ENCODE measurements around the gene IPO13. TPM values are rescaled to one million over a fixed set of nuclear protein-coding genes. Genes with fewer than 3 reads are reported as not detected.
A peak's percentile ranks its signal among the peaks of the same experiment; 100 is the strongest.

The IPO13 gene
- total RNA-seq, 4 donors from 2014 or later = 21.1 to 48.1 (median 42.0) TPM

DNA sequence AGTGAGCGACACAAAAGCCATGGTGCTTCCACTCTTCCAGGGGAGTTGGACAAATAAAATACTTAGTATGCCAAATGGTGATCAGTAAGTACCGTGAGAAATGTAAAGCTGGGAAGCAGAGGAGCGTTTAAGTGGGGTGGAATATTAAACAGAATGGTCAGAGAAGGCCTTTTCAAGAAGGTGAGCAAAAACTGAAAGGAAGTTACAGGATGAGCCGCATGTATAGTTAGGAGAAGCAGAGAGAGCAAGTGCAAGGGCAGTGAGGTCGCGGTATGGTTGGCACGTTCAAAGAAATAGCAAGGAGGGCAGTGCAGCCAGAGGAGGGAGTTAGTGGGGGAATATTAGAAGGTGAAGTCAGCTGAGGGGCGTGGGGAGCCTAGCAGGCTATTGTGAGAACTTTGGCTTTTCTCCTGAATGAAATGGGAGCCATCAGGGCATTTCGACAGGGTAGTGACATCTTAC is 27.3 kb downstream of the IPO13 start:
- Histone ChIP-seq H3K36me3 (peaks cover 13 to 14% of the 10 kb centered on the region in 2 donors), H3K9me3 (no peaks in the 10 kb centered on the region), H3K4me3 (replicated peaks in 1 of 3) (peak overlapping the region in 2 of 3 donors; percentile 35 to 96), H3K27me3 (no peaks in the 10 kb centered on the region), H3K27ac (peak overlapping the region; percentile 69 to 93 (median 84)), H3K4me1 (peaks cover 33 to 45% of the 10 kb centered on the region in 2 donors)
- intact Hi-C loops (cut with DNase I) = no loop called here
- 39 to 40% methylated on average over 9 of the region's 9 CpGs for WGBS, 2 donors
- TF ChIP-seq, protein P1, sequence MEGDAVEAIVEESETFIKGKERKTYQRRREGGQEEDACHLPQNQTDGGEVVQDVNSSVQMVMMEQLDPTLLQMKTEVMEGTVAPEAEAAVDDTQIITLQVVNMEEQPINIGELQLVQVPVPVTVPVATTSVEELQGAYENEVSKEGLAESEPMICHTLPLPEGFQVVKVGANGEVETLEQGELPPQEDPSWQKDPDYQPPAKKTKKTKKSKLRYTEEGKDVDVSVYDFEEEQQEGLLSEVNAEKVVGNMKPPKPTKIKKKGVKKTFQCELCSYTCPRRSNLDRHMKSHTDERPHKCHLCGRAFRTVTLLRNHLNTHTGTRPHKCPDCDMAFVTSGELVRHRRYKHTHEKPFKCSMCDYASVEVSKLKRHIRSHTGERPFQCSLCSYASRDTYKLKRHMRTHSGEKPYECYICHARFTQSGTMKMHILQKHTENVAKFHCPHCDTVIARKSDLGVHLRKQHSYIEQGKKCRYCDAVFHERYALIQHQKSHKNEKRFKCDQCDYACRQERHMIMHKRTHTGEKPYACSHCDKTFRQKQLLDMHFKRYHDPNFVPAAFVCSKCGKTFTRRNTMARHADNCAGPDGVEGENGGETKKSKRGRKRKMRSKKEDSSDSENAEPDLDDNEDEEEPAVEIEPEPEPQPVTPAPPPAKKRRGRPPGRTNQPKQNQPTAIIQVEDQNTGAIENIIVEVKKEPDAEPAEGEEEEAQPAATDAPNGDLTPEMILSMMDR (IDR thresholded peaks at IDR 0.05) = no peak
- no peak for TF ChIP-seq POLR2A (IDR thresholded peaks at IDR 0.05)
- no peak for DNase-seq

DNA sequence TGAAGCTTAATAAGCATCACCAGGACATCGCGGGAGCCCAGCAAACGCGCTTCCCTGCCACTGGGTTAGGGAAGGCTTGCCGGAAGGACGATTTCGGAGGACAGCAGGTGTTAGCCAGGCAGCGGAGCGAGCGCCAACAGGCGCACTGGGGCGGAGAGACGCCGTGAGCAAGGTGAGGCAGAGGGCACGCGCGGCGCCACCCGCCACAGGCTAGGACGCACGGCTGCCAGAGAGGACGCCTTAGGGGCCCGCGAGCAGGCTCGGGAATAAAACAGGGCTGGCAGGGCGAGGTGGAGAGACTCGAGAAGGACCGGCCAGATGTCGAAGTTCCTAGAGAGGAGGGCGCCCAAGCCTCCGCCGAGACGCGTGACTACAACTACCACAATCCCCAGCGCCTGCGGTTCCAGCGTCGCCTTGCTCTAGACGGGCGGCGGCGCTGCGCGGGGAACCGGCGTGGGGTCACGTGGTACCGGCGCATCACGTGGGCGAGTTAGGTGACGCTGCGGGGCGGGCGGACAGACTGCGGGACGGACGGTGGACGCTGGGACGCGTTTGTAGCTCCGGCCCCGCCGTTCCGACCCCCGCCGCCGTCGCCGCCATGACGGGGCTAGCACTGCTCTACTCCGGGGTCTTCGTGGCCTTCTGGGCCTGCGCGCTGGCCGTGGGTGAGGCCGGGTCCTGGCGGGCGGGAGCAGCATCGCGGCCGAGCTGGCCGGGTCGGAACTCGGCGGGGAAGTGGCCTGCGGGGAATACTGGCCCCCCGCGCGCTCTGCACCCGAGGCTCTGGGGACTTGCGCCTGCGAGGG is 27.9 kb downstream of the IPO13 start, which contains the start of gene ATP6V0B:
Gene ATP6V0B (plus strand): TSS at position 518 of the 806 bp plus-strand sequence. CDS start 81 bp downstream, at position 599.
- intact Hi-C loops (cut with DNase I) = no loop called here
- peaks cover 13 to 14% of the 10 kb centered on the region in 2 donors for H3K36me3 ChIP-seq
- DNase-seq = peak; percentile 97
- H3K4me3 ChIP-seq (replicated peaks in 1 of 3) = peak within 1 kb of the TSS; percentile 50 to 96 (median 79)
- H3K9me3 ChIP-seq = no peaks in the 10 kb centered on the region
- WGBS, 2 donors = 1 to 2% methylated on average over 30 to 45 of the region's 93 CpGs
- H3K4me1 ChIP-seq = peaks cover 33 to 46% of the 10 kb centered on the region in 2 donors
- TF ChIP-seq POLR2A (IDR thresholded peaks at IDR 0.05) = peak; percentile 81 to 94
- TF ChIP-seq, protein P1 (IDR thresholded peaks at IDR 0.05) = peak in 3 of 6 experiments; percentile 29 to 44 (median 31)
- H3K27me3 ChIP-seq = no peaks in the 10 kb centered on the region
- peak within 1 kb of the TSS; percentile 69 to 93 (median 84) for H3K27ac ChIP-seq

DNA sequence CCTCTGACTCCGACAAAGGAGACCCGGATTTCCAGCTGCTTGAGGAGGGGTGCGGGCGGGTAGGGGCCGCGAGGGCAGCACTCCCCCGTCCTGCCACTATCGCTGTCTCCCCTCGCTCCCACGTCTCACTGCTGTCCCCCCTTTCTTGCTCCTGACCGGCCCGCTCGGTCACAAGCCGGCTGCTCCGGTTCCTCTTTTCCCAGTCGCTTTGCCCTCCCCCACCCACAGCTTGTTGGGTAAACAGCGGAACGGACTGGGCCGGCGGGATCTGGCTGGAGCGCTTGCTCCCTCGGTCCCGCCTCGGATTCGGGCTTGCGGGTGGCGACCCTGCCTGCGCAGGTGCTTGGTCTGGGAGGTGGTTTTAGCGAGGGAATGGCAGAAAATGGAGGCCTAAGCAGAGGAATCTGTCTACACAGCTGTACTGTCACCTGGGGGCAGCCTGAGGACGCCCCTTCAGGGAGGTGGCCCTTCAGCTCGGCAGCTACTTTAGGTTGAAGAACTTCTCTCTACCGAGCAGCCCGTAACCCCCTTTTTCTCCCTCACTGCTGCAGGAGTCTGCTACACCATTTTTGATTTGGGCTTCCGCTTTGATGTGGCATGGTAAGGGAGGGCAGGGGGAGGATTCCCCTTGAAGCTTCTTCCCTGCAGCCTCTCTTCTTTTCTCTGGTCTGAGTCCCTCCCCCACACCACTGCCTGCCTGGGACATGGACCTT is 28.7 kb downstream of the IPO13 start:
- intact Hi-C loops (cut with DNase I) = no loop called here
- Histone ChIP-seq H3K27me3 (no peaks in the 10 kb centered on the region), H3K4me3 (replicated peaks in 1 of 3) (peak overlapping the region; percentile 50 to 96 (median 79)), H3K4me1 (peaks cover 36 to 51% of the 10 kb centered on the region in 2 donors), H3K9me3 (no peaks in the 10 kb centered on the region), H3K36me3 (peaks cover 13 to 14% of the 10 kb centered on the region in 2 donors), H3K27ac (peak overlapping the region; percentile 69 to 93 (median 84))
- peak; percentile 80 to 84 for DNase-seq
- TF ChIP-seq, protein P1 (IDR thresholded peaks at IDR 0.05) = no peak
- no peak for TF ChIP-seq POLR2A (IDR thresholded peaks at IDR 0.05)
- WGBS, 2 donors = 2 to 3% methylated on average over 21 to 30 of the region's 34 CpGs

DNA sequence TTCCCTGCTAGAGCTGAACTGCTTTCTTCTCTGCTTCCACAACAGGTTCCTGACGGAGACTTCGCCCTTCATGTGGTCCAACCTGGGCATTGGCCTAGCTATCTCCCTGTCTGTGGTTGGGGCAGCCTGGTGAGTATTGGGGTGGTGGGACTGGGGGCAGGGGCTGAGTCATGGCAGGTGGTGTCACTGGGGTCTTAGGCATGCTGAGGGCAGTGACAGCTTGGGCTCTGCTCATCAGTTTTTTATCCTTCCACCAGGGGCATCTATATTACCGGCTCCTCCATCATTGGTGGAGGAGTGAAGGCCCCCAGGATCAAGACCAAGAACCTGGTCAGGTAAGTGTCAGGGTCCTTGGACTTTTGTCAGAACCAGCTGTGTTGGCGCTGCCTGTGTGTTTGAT is 29.3 kb downstream of the IPO13 start:
- H3K9me3 ChIP-seq = no peaks in the 10 kb centered on the region
- H3K27ac ChIP-seq = peak overlapping the region in 1 of 3 donors; percentile 84
- H3K27me3 ChIP-seq = no peaks in the 10 kb centered on the region
- peaks cover 33 to 48% of the 10 kb centered on the region in 2 donors for H3K4me1 ChIP-seq
- WGBS, 2 donors = 83 to 90% methylated on average over 2 to 4 of the region's 4 CpGs
- H3K36me3 ChIP-seq = peaks cover 13 to 14% of the 10 kb centered on the region in 2 donors
- TF ChIP-seq POLR2A (IDR thresholded peaks at IDR 0.05) = no peak
- TF ChIP-seq, protein P1 (IDR thresholded peaks at IDR 0.05) = no peak
- intact Hi-C loops (cut with DNase I) = no loop called here
- no peak for DNase-seq
- peak overlapping the region in 1 of 3 donors; percentile 96 for H3K4me3 ChIP-seq (replicated peaks in 1 of 3)
